GM21423 (cell line): ENCODE results near the gene TLE2.

Experiments used
- ATAC-seq: cut with Tn5 transposase; IDR thresholded peaks from one replicate; pipeline ENCODE4 v1.9.1; 2021; ENCODE audit warnings: mild to moderate bottlenecking, moderate library complexity; ENCODE audit not compliant: unreplicated experiment

TLE2 gene

DNA sequence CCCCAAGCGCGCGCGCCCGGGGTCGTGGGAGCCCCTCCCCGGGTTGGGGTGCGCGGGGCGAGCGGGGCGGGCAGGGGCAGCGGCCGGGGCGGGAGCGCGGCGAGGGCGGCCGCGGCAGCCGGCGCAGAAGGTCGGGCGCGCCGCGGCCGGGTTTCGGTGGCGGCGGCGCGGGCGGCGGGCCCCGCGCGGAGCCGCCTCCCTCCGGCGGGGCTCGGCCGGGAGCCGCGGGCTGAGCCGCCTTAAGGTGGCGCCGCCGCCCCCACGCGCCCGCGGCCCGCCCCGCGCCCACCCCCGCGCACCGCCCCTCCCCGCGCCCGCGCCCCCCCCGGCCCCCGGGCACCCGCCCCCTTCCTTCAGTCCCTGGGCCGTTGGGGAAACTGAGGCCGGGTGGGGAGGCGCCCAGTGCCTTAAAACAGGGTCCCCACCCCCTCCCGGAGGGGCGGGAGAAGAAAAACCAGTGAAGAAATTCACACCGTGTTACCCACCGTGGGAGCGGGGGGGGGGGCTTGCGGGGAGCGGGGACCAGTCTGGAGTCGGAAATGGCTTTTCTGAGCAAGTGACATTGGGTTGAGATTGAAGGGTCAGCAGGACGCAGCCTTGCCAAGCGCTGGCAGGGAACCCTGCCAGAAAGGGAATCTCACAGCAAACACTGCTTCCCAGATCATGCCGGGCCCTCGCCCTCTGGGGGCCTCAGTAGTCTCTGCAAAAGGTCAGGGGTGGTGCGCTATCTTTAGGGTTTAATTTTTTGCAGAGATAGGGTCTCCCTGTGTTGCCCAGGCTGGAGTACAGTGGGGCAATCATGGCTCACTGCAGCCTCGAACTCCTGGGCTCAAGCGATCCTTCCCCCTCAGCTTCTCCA lies at the start of gene TLE2:
Gene TLE2, minus strand, starts transcription at position 216 of the 859 bp plus-strand sequence. CDS start 376 bp downstream, outside the sequence.
- no peak for ATAC-seq

DNA sequence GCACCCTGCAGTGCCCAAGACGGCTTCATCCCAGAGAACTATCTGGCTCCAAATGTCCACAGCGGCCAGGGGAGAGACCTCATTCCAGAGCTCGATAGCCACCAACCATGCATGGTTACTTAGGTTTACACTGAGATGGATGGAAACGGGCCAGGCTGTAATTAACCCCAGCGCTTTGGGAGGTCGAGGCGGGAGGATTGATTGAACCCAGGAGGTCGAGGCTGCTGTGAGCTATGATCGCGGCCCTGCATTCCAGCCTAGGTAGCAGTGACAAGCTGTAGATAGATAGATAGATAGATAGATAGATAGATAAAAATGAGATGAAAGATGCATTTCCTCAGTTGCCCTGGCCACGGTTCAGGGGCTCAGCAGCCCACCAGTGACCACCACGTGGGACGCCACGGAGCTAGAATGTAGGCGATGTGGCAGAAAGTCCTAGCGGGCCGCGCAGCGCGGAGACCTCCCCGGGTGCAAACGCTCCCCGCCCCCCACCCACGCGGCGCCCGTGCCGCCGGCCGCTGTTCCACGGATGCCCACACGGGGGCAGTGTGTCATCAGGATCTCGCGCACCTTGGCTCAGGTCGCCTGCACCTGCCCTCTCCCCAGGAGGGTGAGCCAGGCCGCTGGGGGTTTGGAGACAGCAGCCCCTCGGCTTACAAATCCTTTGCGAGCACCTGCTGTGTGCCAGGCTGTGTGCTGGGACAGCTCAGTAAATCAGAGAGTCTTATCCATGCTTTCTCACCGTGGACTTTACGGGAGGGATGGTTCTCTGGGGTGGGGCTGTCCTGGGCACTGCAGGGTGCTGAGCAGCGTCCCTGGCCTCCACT lies 46.7 kb upstream of the TLE2 start:
- ATAC-seq, result no peak

DNA sequence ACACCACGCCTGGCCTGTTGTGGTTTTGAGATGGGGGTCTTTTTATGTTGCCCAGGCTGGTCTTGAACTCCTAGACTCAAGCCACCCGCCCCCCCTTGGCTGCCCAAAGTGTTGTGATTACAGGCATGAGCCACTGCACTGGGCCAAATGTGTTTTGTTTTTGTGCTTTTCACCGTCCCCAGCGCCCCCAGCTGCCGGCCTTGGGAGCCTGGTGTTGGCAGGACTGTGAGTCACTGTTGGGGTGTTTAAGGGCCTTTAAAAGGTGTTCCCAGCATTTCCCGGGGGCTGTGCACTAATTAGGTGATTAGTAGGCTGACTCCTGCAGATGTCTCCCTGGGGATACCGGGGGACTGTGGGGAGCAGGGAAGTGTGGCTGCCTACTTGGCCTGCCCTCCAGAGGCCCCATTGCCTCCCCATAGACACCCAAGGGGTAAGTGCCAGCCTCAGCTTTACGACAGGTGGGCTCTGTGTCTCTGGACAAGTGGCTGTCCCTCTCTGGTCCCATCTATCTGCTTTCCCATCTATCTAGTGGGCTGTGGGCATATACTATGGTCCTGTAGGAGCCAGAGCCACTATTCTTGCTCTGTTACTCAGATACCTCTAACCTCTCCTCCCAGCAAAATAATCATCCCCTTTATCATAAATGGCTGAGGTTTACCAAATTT lies 45.0 kb upstream of the TLE2 start:
- no peak for ATAC-seq

DNA sequence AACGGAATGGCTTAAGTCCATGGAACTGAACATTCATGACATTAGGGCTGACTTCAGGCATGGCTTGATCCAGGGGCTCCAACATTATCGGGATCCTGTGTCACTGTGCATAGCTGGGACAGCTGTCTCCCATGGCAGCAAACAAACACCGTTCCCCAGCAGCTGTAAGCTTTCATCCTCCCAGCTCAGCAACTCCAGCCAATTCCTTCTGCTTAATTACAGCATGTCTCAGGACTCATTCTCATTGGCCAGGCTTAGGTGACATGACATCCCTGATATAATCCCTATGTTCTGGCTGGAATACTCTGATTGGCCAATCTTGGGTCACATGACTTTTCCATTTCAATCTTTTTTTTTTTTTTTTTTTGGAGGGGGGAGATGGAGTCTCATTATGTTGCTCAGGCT lies 44.1 kb upstream of the TLE2 start:
- ATAC-seq, result no peak

DNA sequence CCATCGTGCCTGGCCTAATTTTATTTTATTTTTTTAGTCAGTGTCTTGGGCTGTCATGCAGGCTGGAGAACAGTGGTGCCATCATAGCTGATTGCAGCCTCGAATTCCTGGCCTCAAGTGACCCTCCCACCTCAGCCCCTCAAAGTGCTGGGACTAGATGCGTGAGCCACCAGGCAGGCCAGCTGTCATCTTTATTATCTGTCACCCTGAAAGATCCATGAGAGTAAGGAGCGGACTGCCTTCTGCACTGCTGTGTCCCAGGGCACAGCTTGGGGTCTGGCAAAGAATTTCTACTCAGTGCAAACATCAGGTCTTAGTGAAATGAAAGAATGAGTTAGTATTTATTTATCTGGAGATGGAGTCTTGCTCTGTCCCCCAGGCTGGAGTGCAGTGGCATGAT lies 42.7 kb upstream of the TLE2 start:
- no peak for ATAC-seq

DNA sequence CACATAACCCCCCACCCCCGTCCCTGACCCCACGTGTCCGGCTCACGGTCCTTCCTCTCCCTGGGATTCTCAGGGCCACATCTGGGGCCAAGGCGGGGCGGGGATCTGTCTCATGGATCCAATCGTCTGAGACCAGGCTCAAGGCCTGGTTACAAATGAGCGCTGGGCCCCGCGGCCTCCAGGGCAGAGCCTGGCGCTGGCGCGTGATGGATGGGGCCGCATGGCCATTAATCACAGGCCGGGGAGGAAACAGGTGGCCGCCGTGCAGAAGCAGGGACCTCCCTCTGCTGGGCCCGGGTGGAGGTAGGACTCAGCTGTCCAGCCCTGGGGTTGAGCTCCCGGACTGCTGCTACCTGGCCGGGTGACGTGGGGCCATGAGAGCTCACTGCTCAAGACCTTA lies 39.0 kb upstream of the TLE2 start:
- no peak for ATAC-seq

DNA sequence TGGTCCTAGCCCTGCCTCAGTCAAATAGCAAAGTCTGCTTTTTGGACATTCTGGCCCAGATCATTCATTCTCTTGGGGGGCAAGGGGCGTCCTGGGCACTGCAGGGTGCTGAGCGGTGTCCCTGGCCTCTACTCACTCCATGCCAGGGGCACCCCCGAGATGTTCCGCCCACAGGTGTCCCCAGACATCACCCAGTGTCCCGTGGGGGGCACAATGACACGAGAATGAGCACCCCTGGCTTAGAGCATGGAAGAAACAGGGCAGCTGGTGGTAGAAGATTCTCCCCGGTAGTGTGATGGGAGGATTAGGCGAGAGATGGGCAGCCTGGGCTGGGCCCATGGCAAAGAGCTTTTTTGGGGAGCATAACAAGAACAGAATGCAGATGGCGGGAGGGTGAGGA lies 38.5 kb upstream of the TLE2 start:
- no peak for ATAC-seq

DNA sequence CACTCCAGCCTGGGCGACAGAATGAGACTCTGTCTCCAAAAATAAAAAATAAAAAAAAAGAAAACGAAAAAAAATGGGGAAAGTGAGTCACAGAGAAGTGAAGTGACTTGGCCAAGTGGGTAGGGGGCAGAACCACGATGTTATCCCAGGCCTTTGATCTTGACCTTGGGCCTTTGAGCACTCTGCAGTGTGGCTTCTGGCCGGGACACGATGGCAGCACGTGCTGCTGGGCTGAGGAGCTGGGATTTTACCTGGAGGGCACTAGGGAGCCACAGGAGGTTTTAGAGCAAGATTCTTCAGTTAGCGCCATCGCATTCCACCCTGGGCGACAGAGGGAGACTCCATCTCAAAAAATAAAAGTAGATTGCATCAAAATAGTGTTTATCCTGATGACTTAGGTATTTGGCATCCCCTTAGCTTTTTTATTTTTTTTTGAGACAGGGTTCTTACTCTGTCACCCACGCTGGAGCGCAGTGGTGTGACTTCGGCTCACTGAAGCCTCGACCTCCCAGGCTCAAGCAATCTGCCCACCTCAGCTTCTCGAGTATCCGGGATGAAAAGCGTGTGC lies 37.5 kb upstream of the TLE2 start:
- ATAC-seq, result no peak

DNA sequence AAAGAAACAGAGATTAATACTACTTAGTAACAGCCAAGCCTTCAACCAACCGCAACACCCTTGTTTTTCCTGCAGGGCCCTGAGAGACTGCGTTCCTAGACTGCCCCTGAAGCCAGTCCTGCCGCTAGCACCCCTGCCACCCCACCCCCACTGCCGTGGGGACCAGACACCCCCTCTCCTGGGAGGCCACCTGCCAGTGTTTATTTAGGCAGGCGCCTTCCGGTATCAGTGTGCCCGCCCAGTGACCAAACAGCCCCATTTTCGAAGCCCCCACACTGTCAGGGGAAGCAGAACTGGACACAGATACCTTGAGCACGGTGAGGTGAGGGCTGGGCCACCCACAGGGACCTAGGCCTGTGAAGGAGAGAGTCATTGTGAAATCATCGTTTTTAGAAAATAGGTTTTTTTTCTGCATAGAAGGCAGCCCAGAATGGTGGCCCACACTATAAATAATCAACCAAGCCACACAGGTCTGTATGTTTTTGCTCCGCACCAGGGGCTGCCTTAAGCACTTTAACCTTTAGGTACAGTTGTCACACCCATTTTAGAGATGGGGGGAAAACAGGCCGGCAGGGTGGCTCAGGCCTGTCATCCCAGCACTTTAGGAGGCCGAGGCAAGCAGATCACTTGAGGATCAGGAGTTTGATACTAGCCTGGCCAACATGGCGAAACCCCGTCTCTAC lies 36.7 kb upstream of the TLE2 start:
- peak; percentile 53 for ATAC-seq

DNA sequence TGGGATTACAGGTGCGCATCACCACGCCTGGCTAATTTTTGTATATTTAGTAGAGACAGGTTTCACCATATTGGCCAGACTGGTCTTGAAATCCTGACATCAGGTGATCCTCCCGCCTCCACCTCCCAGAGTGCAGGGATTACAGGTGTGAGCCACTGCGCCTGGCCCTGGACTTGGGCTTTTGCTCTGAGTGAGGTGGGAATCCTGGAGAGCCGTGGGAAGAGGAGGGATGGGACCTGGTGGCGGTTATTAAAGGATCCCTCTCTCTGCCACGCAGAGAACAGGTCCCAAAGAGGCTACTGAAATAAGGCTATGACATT lies 34.9 kb upstream of the TLE2 start:
- no peak for ATAC-seq

DNA sequence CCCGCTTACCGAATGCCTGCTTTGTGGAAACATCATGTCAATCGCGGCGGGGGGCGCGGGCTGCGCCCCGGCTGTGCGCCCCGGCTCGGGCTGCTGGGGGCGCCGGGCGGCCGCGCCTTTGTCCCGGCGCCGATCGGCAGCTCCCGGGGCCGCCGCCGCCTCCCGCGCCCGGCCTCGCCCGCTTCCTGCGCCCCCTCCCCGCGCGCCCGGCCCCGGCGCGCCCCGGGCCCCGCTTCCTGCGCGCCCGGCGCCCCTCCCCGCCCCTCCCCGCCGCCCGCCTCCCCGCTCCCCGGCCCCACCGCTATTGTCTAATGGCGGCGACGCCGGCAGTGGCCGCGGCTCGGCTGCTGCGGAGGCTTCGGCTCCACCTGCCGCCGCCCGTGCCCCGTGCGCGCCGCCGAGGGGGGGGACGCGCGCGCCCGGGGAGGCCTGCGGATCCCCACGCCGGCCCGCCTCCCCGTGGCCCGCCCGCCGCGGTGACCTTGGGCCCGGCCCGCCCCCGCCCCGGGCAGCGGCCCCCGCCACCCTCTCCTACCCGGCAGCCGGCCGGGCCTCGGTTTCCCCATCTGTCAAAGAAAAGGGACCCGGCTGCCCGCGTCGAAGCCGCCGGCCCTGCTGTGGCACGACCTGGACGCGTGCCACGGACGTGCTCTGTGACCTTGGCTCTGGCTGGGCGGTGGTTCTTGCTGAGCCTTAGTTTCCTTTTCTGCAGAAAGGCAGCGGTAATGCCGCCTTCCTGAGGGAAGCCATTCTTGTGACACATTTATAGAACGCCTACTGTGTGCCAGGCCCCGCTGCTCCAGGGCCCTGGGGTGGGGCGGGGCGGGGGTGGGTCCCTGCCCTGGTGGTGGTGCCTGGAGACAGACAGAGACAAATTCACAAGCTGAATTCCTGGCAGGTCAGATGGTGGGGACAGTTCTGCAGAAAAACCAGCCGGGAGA lies 33.4 kb upstream of the TLE2 start, which contains the start of gene TLE5:
Gene TLE5, minus strand, starts transcription at position 331 of the 941 bp plus-strand sequence. Its CDS starts 295 bp downstream, at position 36.
- no peak for ATAC-seq

DNA sequence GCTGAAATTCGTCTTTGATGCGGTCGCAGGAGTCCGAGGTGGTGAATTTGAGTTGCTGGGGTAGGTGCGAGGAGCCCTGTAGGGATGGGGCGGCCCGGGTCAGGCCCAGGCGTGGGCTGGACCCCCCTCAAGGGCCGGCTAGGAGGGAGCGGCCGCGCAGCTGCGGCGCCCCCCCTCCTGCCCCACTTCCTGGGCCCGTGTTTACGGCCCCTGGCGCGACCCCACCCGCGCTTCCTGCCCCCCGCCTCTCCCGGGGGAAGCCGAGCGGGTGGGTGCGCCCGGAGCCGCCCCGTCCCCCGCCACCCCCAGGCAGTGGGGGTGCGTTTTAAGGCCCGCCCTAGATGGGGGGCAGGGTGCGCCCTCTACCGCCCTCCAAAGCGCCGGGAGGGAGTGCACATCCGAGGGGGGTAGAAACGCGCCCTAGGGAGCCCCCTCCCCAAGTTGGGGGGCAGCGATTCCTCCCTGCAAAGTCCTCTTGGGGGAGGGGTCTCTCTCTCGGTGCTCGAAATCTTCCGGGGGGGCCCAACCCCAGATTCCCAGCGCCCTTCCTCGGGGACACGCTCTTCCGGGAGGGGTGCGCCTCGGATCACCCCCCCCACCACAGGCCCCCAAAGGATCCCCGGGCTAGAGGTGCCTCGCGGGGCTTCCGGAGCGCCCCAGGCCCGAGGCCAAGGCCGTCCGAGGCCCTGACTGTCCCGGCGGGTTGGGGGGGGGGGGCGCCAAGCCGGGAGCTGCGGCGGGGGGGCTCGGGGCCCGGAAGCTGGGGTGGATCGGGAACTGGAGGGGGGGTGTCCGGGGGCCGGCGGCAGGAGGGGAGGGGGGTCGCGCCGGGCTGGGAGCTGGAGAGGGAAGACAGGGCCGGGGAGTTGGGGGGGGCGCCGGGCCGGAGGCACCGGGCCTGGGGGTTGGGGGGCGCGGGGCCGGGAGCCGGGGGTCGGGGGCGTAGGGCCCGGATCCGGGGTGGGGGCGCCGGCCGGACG lies 32.4 kb upstream of the TLE2 start:
- ATAC-seq, result no peak

DNA sequence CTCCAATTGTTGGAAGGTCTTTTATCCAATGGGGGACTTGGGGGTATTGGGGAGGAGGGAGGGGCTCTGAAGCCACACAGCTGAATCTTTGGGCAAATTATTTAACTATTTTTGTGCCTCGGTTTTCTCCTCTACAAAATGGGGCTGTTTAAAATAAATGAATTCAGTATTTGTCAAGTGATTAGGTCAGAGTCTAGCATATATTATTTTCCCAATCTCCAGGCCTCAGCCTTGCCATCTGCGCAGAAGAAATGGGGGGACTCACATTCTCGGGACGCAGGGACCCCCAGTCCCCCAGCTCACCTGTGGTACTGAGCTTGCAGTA lies 31.7 kb upstream of the TLE2 start:
- ATAC-seq, result no peak

DNA sequence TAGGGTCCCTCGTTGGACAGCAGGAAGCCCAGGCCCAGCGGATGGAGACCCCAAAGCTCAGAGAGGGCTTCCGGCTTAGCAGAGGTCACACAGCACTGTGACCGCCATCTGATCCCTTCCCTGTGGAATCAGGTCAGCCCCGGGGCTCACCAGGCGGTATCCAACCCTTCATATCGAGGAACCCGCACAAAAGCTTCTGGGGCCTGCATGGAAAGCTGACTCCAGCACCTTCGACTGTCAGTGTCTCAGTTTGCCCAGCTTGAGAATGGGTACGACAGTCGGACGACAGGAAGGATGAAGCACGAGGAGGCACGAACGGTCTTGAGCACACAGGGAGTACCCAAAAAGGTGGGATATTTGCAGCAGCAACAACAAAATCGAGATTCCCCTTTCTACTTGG lies 30.6 kb upstream of the TLE2 start:
- ATAC-seq, result no peak

DNA sequence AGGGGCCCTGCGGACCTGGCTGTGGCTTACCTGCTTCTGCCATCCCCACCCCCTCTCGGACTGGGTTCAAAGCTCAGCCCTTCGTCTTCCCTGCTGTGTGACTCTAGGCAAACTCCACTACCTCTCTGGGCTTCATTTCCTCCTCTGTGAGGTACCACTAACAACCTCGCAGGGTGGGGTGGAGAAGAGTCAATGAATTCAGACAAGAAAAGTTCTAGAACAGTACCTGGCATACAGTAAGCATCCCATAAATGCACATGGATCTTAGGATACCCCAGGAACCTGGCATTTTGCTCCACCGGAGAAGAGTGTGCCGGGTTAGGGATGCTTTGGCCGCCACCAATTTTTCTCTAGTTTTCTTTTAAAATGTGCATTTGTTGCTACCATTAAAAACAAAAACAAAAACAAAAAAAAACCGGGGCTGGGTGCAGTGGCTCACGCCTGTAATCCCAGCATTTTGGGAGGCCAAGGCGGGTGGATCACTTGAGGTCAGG lies 29.8 kb upstream of the TLE2 start:
- no peak for ATAC-seq

DNA sequence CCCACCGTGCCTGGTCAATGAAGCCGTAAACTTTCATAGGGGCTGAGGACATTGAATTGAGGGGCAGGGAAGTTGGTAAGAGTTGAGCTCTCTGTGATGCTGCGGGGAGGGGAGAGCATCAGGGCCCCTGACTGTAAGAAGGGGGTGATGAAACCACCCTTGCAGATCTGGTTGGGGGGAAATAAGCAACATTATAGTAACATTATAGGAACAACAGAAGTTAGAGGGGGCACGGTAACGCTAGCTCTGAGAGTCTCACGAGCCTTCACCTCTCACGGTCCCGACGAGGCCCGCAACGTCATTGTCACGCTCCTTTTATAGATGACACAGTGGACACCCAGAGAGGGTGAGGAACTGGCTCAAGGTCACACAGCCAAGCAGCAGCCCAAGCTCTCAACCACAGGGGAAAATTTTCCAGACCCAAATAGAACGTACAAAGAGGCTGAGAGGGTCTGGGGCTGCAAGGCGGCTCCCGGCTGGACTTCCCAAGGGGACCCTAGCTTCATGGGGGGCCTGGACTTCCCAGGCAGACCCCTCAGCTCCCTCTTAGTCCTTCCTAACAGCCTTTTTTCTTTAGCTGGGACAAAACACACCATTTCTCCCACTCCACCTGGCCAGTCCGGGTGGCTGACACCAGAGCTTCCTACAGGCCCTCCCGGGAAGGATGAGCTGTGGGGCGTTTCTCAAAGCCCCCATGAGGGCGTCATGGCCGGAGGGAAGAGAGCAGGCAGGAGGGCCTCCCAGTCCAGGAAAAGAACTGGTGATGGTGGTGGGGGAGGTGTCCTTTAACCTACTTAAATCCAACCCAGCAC lies 29.1 kb upstream of the TLE2 start:
- no peak for ATAC-seq

DNA sequence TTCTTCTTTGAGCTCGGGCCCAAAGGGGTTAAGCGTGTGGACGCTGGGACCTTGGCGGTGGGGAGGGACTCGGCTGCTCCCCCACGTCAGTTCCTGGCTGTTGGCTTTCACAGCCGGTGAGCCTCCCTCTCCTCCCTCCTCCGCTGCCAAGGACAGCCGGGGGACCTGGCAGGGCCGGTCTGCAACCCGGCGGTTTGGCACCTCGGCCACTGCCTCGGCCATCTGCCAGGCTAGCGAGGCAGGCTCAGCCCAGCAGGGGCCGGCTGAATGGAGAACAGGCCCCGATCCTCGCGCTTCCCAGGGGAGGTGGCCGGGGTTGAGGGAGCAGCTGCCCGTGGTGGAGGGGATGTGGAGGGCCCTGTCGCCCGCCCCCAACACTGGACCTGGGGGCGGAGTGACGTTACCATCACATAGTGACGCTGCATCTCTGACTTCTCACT lies 28.2 kb upstream of the TLE2 start:
- ATAC-seq, result no peak
